NOMO-1 treated with DMSO at 0.1 percent for 48 hours (cell line): Measurements from ENCODE around the gene PADI2.

Experiments
- DNase-seq: peaks from one replicate; lab custom pipeline; 2025; ENCODE audit not compliant: unreplicated experiment; lab: John Stamatoyannopoulos, UW

PADI2 gene

GRCh38 chr1:17024721-17025120 lies 94.5 kb downstream of the PADI2 start:
- no peak for DNase-seq

GRCh38 chr1:17023573-17023972 lies 95.7 kb downstream of the PADI2 start:
- DNase-seq = no peak

GRCh38 chr1:17023102-17023501 lies 96.1 kb downstream of the PADI2 start:
- DNase-seq = peak; percentile 78

- DNase-seq = no peak
Measured at GRCh38 chr1:17021896-17022295, 97.4 kb downstream of the PADI2 start.

GRCh38 chr1:17020502-17020901 lies 98.7 kb downstream of the PADI2 start:
- DNase-seq = no peak

GRCh38 chr1:17018849-17019248 lies 100.4 kb downstream of the PADI2 start:
- DNase-seq = no peak

GRCh38 chr1:17017435-17017834 lies 101.8 kb downstream of the PADI2 start:
- no peak for DNase-seq
